OCI-LY3 (cell line): ENCODE data around the gene GLO1.

Experiments used
- H2AFZ ChIP-seq: fragments of 200-600, 300-600 bp; shearing (Covaris generic); 2 replicates; pipeline ENCODE4 v1.6.0; 2014; ENCODE audit warnings: antibody characterized with exemption, low read depth, low read length
- H3K27ac ChIP-seq: fragments of 200-600, 300-600 bp; sonication (generic); 2 replicates; pipeline ENCODE4 v1.5.1; 2014; ENCODE audit warnings: mild to moderate bottlenecking, low read length, moderate library complexity, mixed read lengths
- H3K27me3 ChIP-seq: fragments of 200-600, 300-600 bp; sonication (generic); 2 replicates; pipeline ENCODE4 v1.6.1; 2014; ENCODE audit warnings: low read depth, low read length, mixed read lengths
- H3K36me3 ChIP-seq: fragments of 200-600, 300-600 bp; sonication (generic); replicated peaks from 2 replicates; pipeline ENCODE3; 2014; ENCODE audit warnings: low read depth, low read length, mixed read lengths
- H3K4me1 ChIP-seq: fragments of 300-600, 200-600 bp; sonication (generic); 2 replicates; pipeline ENCODE4 v1.6.1; 2014; ENCODE audit warnings: low read length, mixed read lengths
- H3K4me2 ChIP-seq: fragments of 200-600, 300-600 bp; sonication (generic); 2 replicates; pipeline ENCODE4 v1.6.1; 2014; ENCODE audit warnings: low read length, mixed read lengths
- H3K4me3 ChIP-seq: fragments of 300-600, 200-600 bp; sonication (generic); 2 replicates; pipeline ENCODE4 v1.5.1; 2014; ENCODE audit warnings: antibody characterized with exemption, mild to moderate bottlenecking, low read length, moderate library complexity
- H3K79me2 ChIP-seq: fragments of 300-600, 200-600 bp; shearing (Covaris generic); 2 replicates; pipeline ENCODE4 v1.6.1; 2014; ENCODE audit warnings: mild to moderate bottlenecking, low read length, mixed read lengths
- H3K9ac ChIP-seq: fragments of 300-600, 200-600 bp; shearing (Covaris generic); 2 replicates; pipeline ENCODE4 v1.6.0; 2014; ENCODE audit warnings: mild to moderate bottlenecking, low read length, moderate library complexity
- H3K9me3 ChIP-seq: fragments of 200-600, 300-600 bp; shearing (Covaris generic); 2 replicates; pipeline ENCODE4 v1.6.1; 2014; ENCODE audit warnings: low read length, mixed read lengths; ENCODE audit not compliant: insufficient read depth
- H4K20me1 ChIP-seq: fragments of 200-600, 300-600 bp; sonication (generic); 2 replicates; pipeline ENCODE4 v1.6.1; 2016; ENCODE audit warnings: low read length, mixed read lengths; ENCODE audit not compliant: insufficient read depth
- EZH2phosphoT487 ChIP-seq: fragments of 200-600 bp; shearing (Covaris generic); IDR thresholded peaks from 2 replicates; pipeline ENCODE4 v1.6.1; 2018; ENCODE audit warnings: antibody characterized with exemption, mixed run types, low read depth
- TF ChIP-seq, protein P1 (sequence below): fragments of 200-600, 300-600 bp; sonication (generic); IDR thresholded peaks from 2 replicates; pipeline ENCODE4 v1.5.1; 2014; ENCODE audit warnings: antibody characterized with exemption, low read length, low read depth

The GLO1 gene

DNA sequence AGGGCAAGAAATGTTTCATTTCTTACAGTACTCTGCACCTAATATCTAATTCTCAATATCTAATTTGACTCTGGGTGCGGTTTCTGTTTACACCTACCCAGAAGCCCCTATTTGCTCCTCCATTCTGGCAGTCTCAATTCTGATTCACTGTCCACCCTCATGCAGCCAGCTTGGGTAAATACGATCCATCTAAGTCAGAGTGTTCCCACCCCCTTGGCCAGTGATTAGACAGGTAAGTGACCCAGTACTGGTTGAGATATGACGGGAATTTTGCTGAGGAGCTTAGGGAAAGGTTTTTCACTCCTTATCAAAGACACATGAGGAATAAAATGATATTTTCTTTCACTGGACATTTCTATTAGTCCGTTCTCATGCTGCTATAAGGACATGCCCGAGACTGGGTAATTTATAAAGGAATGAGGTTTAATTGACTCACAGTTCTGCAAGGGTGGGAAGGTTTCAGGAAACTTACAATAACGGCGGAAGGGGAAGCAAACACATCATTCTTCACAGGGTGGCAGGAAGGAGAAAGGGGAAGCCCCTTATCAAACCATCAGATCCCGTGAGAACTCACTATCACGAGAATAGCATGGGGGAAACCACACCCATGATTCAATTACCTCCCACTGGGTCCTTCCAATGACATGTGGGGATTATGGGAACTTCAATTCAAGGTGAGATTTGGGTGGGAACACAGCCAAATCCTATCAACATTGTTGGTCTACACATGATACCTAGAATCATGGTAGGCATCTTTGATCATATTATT lies 29.4 kb downstream of the GLO1 start:
- peak overlapping the region; percentile 9; the same call in 1 of the 2 replicates for H3K4me2 ChIP-seq
- peaks cover 40% of the 10 kb centered on the region for H3K4me1 ChIP-seq
- H4K20me1 ChIP-seq: peaks cover 4% of the 10 kb centered on the region; the same call in 1 of the 2 replicates
- no peak overlapping the region for H3K4me3 ChIP-seq
- no peaks in the 10 kb centered on the region for H3K9me3 ChIP-seq
- no peaks in the 10 kb centered on the region for H3K79me2 ChIP-seq
- TF ChIP-seq EZH2phosphoT487: no peak
- TF ChIP-seq, protein P1, sequence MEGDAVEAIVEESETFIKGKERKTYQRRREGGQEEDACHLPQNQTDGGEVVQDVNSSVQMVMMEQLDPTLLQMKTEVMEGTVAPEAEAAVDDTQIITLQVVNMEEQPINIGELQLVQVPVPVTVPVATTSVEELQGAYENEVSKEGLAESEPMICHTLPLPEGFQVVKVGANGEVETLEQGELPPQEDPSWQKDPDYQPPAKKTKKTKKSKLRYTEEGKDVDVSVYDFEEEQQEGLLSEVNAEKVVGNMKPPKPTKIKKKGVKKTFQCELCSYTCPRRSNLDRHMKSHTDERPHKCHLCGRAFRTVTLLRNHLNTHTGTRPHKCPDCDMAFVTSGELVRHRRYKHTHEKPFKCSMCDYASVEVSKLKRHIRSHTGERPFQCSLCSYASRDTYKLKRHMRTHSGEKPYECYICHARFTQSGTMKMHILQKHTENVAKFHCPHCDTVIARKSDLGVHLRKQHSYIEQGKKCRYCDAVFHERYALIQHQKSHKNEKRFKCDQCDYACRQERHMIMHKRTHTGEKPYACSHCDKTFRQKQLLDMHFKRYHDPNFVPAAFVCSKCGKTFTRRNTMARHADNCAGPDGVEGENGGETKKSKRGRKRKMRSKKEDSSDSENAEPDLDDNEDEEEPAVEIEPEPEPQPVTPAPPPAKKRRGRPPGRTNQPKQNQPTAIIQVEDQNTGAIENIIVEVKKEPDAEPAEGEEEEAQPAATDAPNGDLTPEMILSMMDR: no peak
- H3K36me3 ChIP-seq: peaks cover 36% of the 10 kb centered on the region
- H3K9ac ChIP-seq: no peak overlapping the region
- no peak overlapping the region for H3K27ac ChIP-seq
- no peaks in the 10 kb centered on the region for H3K27me3 ChIP-seq
- H2AFZ ChIP-seq: no peak overlapping the region

DNA sequence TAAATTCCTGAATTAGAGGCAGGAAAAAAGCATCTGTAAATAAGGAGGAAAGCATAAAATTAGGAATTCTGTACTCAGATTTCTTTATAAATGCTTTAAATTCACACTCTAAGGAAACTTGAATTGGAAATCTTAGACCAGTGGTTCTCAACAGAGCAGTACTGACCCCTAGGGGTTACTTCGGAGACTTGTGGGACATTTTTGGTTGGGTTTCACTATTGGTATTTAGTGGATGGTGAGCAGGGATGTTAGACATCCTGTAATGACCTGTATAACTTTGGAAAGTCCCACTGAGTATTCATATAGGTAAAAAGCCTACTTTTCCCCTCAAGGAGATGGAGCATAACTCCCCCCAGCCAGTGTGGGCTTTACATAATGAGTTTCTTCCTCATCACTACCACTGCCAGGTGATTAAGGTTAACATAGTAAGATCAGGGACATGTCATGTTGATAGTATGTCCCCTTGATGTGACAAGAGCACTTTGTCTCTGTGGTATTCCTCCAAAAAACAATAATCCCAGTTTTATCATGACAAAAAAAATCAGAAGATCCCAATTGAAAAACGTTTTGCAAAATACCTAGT lies 31.0 kb downstream of the GLO1 start:
- Histone ChIP-seq H3K36me3 (peaks cover 25% of the 10 kb centered on the region), H4K20me1 (0 out of 2 replicates have a peak, but pooled peaks cover under 1% of the 10 kb centered on the region), H3K9ac (no peak overlapping the region), H3K27ac (no peak overlapping the region), H3K9me3 (no peaks in the 10 kb centered on the region), H3K4me1 (peaks cover 24% of the 10 kb centered on the region), H3K79me2 (no peaks in the 10 kb centered on the region), H3K4me3 (no peak overlapping the region), H2AFZ (no peak overlapping the region), H3K4me2 (peak overlapping the region; percentile 8; the same call in 1 of the 2 replicates), H3K27me3 (no peaks in the 10 kb centered on the region)
- TF ChIP-seq EZH2phosphoT487: no peak
- TF ChIP-seq, protein P1: peak; percentile 91

DNA sequence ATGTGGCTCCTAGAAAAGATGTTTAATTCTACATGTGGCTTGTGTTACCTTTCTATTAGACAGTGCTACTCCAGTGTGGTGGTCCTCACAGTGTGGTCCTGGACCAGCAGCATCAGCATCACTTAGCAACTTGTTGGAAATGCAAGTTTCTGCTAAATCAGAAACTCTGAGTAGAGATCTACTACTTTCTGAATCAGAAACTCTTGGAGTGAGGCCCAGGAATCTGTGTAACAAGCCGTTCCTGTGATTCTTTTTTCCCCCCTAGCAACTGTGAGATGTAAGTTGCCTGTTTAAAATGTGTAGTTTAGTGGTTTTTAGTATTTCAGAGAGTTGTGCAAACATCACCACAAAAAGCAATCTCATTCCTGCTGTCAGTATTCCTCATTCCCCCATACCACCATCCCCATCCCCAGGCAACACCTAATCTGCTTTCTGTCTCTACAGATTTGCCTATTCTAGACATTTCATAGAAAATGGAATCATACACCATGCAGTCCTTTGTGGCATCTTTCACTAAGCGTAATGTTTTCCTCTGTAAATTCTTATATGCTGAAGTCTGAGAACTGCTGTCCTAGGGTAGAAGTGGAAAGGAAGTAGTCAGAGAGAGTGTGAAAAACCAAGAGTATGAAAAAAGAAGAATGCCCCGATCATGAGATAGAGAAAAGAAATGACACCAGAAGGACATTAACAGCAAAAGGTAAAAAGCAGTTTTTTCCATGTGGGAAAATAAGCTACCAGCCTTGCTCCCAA lies 44.4 kb downstream of the GLO1 start:
- Histone ChIP-seq H3K36me3 (no peaks in the 10 kb centered on the region), H2AFZ (no peak overlapping the region), H3K4me2 (no peak overlapping the region), H3K9me3 (no peaks in the 10 kb centered on the region), H3K4me3 (no peak overlapping the region), H3K27ac (no peak overlapping the region), H3K4me1 (no peaks in the 10 kb centered on the region), H3K27me3 (no peaks in the 10 kb centered on the region), H4K20me1 (no peaks in the 10 kb centered on the region), H3K79me2 (no peaks in the 10 kb centered on the region), H3K9ac (no peak overlapping the region)
- TF ChIP-seq EZH2phosphoT487: no peak
- TF ChIP-seq, protein P1: no peak

DNA sequence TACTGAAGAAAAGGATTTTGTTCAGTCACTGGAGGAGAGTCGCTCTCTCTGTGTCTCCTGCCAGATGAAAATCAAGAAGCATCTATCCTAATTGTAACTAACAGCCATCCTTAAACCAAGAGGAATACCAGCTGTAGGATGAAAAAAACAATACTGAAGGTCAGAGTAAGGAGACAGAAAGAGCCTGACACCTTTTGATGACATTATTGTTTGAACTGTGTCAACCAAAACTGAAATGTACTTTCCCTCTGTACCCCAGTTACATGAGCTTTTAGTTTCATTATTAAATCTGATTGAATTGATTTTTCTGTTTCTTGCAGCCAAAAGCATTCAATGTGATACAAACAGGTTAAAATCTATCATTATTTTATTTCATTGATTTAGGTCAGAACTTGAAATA lies 46.0 kb downstream of the GLO1 start:
- H2AFZ ChIP-seq: no peak overlapping the region
- H3K9me3 ChIP-seq: no peaks in the 10 kb centered on the region
- TF ChIP-seq, protein P1: no peak
- TF ChIP-seq EZH2phosphoT487: no peak
- H3K9ac ChIP-seq: no peak overlapping the region
- H4K20me1 ChIP-seq: no peaks in the 10 kb centered on the region
- no peaks in the 10 kb centered on the region for H3K36me3 ChIP-seq
- H3K4me1 ChIP-seq: no peaks in the 10 kb centered on the region
- H3K27me3 ChIP-seq: no peaks in the 10 kb centered on the region
- H3K4me3 ChIP-seq: no peak overlapping the region
- no peak overlapping the region for H3K27ac ChIP-seq
- no peak overlapping the region for H3K4me2 ChIP-seq
- no peaks in the 10 kb centered on the region for H3K79me2 ChIP-seq
